Measurements from ENCODE around the gene GOLGA6L10. TPM values are rescaled to one million over a fixed set of nuclear protein-coding genes. Genes with fewer than 3 reads are reported as not detected.
"Not testable (repeated sequence)": the region's sequence is repeated elsewhere in the genome, so short reads cannot be mapped to it uniquely, and the experiment has no call there.

Gene GOLGA6L10
- polyA plus RNA-seq, 1 experiment: 0.44 TPM

DNA sequence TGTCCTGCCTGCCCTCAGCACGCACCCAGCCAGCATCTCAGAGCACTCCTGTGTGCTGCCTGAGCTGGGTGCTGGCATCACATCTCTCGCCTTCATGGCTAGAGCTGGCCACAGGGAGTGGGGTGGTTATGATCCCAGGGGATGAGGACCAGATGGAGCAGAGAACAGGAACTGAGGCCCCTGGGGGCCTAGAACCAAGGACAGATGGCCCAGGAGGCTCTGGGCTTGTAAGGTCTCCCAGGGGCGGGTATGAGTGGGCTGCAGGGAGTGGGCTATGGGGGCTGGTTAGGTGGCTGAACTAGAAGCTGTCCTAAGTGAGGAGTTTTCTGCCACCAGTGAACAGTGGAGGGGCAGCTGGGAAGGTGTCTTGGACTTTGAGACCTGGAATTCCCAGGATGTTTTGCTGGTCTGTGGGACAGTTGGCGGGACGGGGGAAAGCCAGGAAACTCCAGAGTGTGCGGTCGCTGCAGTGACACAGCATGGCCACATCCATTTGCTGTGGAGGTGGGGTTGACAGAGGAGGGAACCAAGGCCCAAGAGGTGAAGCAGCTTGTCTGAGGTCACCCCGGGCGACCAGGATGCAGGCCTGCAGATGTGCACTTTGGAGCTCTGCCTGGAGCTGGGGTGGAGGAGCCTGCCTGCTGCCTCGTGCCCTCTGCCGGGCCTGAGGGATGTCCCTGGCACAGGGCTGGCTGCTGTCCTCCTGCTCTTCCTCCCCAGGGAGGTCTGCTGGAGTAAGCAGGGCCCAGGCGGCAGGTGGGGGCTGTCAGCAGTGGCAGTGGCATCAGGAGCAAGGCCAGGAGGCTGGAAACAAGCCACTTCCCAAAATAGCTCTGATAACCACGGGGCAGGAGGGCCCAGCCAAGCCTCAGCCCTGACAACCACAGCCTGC lies 16.3 kb downstream of the GOLGA6L10 start:
- POLR2A ChIA-PET; DNase-seq (ENCODE audit: low read depth): not testable (repeated sequence)

DNA sequence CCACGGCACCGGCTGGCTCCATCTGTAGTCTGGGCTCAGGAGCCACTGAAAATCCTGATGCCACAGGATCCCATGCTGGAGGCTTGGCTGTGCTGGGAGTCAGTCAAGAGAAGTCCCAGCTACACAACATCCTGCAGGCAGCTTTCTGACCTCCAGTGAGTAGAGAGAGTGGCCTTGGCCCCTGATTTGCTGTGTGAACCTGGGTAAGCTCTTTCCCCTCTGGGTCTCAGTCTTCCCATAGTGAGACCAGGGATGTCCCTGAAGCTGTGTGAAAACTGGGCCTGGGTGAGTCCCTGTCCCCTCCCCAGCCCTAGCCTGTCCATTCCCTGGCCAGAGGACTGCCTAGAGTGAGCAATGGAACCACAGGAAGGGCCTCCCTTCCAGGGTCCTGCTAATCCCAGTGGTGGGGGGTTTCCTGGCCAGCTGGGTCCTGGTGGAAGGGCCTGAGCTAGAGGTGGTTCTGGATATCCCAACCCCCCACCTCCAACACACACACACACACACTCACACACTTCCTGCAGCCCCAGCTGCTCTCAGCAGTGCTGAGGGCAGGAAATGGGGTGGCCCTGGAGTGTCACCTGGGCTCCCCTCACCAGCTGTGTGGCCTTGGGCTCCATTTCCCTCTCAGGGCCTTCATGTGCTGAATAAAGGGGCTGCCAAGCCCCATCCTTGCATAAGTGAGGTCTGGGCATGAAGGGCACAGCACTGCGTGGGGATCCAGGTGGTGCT lies 17.5 kb downstream of the GOLGA6L10 start:
- H3K27me3 ChIP-seq (ENCODE audit: control insufficient read depth, insufficient read depth, low read length): not testable (repeated sequence)

More for the DNA sequence above, 16.3 kb downstream of the GOLGA6L10 start:
- H3K36me3 ChIP-seq (ENCODE audit: control insufficient read depth, insufficient read depth, low read length); H3K4me3 ChIP-seq (ENCODE audit: low read depth, low read length); CTCF ChIA-PET; H3K27me3 ChIP-seq (ENCODE audit: control insufficient read depth, insufficient read depth, low read length): not testable (repeated sequence)

DNA sequence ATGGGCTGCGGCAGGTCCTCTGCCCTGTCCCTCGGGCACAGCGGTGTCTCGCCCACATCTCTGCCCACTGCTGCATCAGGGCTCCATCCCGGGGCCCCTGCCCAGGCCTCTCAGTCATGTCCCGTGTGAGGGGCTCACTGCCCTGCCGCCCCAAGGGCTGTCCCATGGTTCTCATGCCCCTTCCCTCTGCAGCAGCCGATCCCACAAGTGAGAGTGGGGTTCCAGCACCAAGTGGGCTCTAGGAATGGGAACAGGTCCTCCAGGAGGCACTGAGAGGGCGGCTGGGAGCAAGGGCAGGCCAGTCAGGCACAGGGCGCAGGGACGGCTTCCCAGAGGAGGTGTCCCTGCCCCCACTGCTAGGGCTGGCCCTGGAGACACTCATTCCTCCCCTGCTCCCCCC lies 18.4 kb downstream of the GOLGA6L10 start:
- CTCF ChIA-PET; DNase-seq (ENCODE audit: low read depth); H3K36me3 ChIP-seq (ENCODE audit: control insufficient read depth, insufficient read depth, low read length); H3K27me3 ChIP-seq (ENCODE audit: control insufficient read depth, insufficient read depth, low read length); H3K4me3 ChIP-seq (ENCODE audit: low read depth, low read length); POLR2A ChIA-PET: not testable (repeated sequence)

More for the DNA sequence above, 17.5 kb downstream of the GOLGA6L10 start:
- H3K4me3 ChIP-seq (ENCODE audit: low read depth, low read length); POLR2A ChIA-PET; DNase-seq (ENCODE audit: low read depth); CTCF ChIA-PET; H3K36me3 ChIP-seq (ENCODE audit: control insufficient read depth, insufficient read depth, low read length): not testable (repeated sequence)

DNA sequence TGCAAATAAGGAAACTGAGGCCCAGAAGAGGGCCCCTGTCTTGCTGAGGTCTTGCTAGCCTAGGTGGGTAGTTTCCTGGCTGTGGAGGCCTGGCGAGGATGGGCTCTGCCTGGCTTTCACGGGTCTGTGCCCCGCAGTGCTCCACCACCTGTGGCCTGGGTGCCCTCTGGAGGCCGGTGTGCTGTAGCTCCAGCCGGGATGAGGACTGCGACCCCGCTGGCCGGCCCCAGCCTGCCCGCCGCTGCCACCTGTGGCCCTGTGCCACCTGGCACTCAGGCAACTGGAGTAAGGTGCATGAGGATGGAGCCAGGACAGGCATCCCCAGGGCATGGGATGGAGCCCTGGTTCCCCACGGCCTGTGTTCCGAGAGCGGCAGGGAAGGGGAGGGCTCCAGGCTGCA lies 20.2 kb downstream of the GOLGA6L10 start:
- CTCF ChIA-PET; H3K4me3 ChIP-seq (ENCODE audit: low read depth, low read length); H3K36me3 ChIP-seq (ENCODE audit: control insufficient read depth, insufficient read depth, low read length); POLR2A ChIA-PET; DNase-seq (ENCODE audit: low read depth); H3K27me3 ChIP-seq (ENCODE audit: control insufficient read depth, insufficient read depth, low read length): not testable (repeated sequence)

DNA sequence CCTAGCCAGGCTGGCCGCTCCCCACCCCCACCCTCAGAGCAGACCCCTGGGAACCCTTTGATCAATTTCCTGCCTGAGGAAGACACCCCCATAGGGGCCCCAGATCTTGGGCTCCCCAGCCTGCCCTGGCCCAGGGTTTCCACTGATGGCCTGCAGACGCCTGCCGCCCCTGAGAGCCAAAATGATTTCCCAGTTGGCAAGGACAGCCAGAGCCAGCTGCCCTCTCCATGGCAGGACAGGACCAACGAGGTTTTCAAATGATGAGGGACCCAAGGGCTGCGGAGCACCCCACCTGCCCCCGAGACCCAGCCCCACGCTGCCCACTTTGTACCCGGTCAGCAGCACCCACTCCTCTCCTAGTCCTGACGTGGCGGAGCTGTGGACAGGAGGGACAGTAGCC lies 21.9 kb downstream of the GOLGA6L10 start:
- CTCF ChIA-PET; H3K4me3 ChIP-seq (ENCODE audit: low read depth, low read length); DNase-seq (ENCODE audit: low read depth); H3K27me3 ChIP-seq (ENCODE audit: control insufficient read depth, insufficient read depth, low read length); POLR2A ChIA-PET; H3K36me3 ChIP-seq (ENCODE audit: control insufficient read depth, insufficient read depth, low read length): not testable (repeated sequence)

DNA sequence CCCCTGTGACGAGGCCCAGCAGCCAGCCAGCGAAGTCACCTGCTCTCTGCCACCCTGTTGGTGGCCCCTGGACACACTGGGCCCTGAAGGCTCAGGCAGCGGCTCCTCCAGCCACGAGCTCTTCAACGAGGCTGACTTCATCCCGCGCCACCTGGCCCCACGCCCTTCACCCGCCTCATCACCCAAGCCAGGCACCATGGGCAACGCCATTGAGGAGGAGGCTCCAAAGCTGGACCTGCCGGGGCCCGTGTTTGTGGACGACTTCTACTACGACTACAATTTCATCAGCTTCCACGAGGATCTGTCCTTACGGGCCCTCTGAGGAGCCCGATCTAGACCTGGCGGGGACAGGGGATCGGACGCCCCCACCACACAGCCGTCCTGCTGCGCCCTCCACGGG lies 22.4 kb downstream of the GOLGA6L10 start:
- CTCF ChIA-PET; H3K27me3 ChIP-seq (ENCODE audit: control insufficient read depth, insufficient read depth, low read length); H3K36me3 ChIP-seq (ENCODE audit: control insufficient read depth, insufficient read depth, low read length); POLR2A ChIA-PET; H3K4me3 ChIP-seq (ENCODE audit: low read depth, low read length); DNase-seq (ENCODE audit: low read depth): not testable (repeated sequence)

DNA sequence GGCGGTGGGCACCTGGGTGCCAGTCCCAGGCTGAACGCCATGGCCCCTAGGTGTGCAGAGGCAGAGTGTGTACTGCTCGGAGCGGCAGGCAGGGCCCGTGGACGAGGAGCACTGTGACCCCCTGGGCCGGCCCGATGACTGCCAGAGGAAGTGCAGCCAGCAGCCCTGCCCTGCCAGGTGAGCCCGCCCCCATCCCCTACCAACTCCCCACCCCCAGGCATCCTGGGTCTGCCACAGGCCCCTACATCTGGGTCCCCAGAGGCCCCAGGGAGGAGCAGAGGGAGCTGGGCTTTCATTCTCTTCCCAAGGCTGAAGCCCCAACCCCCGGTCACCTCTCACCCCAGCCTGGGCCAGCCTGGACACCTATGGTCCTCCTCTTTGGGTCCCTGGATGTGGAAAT lies 23.6 kb downstream of the GOLGA6L10 start:
- H3K27me3 ChIP-seq (ENCODE audit: control insufficient read depth, insufficient read depth, low read length); H3K4me3 ChIP-seq (ENCODE audit: low read depth, low read length); POLR2A ChIA-PET; H3K36me3 ChIP-seq (ENCODE audit: control insufficient read depth, insufficient read depth, low read length); CTCF ChIA-PET; DNase-seq (ENCODE audit: low read depth): not testable (repeated sequence)

DNA sequence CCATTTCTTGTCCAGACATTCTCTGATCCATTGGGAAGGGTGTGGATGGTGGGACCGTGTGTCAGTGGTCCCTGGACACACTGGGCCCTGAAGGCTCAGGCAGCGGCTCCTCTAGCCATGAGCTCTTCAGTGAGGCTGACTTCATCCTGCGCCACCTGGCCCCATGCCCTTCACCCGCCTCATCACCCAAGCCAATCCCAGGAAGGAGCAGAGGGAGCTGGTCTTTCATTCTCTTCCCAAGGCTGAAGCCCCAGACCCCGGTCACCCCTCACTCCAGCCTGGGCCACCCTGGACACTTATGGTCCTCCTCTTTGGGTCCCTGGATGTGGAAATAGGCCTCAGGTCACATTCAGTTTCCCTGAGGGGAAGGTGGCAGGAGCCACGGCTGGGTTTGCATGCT lies 24.4 kb downstream of the GOLGA6L10 start:
- H3K4me3 ChIP-seq (ENCODE audit: low read depth, low read length); CTCF ChIA-PET; POLR2A ChIA-PET; H3K27me3 ChIP-seq (ENCODE audit: control insufficient read depth, insufficient read depth, low read length); H3K36me3 ChIP-seq (ENCODE audit: control insufficient read depth, insufficient read depth, low read length); DNase-seq (ENCODE audit: low read depth): not testable (repeated sequence)

DNA sequence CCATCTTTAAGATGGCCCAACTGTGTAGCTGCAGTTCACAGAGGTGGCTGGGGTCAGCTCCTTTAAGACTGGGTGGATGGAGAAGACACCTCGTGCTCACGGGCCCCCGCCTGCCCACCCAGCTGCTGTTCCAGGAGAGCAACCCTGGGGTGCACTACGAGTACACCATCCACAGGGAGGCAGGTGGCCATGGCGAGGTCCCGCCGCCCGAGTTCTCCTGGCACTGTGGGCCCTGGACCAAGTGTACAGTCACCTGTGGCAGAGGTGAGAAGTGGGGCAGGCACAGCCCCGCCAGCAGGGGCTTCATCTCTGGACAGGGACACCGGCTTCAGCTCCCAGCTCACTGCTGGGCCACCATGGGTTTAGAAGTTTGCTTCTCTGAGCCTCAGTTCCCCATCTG lies 26.8 kb downstream of the GOLGA6L10 start:
- H3K36me3 ChIP-seq (ENCODE audit: control insufficient read depth, insufficient read depth, low read length); H3K27me3 ChIP-seq (ENCODE audit: control insufficient read depth, insufficient read depth, low read length); POLR2A ChIA-PET; CTCF ChIA-PET; DNase-seq (ENCODE audit: low read depth); H3K4me3 ChIP-seq (ENCODE audit: low read depth, low read length): not testable (repeated sequence)

DNA sequence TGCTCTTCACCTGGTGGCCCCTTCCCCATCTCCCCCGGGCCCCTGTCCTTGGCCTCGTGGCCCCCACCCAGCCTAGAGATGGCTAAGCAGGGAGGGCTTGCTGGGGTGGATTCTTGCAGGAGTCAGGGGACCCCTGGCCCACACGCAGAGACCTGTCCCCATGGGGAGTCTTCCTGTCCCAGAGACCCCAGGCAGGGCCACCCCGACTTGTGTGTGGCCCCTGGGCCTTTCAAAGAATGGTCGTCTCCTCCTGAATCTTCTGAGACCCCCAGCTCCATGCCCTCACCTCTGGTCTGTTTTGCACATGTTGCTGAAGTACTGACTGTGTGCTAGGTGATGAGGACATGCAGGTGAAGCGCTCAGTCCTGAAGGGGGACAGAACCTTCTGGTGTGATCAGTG lies 28.4 kb downstream of the GOLGA6L10 start:
- DNase-seq (ENCODE audit: low read depth); H3K27me3 ChIP-seq (ENCODE audit: control insufficient read depth, insufficient read depth, low read length); H3K36me3 ChIP-seq (ENCODE audit: control insufficient read depth, insufficient read depth, low read length); POLR2A ChIA-PET; CTCF ChIA-PET; H3K4me3 ChIP-seq (ENCODE audit: low read depth, low read length): not testable (repeated sequence)

DNA sequence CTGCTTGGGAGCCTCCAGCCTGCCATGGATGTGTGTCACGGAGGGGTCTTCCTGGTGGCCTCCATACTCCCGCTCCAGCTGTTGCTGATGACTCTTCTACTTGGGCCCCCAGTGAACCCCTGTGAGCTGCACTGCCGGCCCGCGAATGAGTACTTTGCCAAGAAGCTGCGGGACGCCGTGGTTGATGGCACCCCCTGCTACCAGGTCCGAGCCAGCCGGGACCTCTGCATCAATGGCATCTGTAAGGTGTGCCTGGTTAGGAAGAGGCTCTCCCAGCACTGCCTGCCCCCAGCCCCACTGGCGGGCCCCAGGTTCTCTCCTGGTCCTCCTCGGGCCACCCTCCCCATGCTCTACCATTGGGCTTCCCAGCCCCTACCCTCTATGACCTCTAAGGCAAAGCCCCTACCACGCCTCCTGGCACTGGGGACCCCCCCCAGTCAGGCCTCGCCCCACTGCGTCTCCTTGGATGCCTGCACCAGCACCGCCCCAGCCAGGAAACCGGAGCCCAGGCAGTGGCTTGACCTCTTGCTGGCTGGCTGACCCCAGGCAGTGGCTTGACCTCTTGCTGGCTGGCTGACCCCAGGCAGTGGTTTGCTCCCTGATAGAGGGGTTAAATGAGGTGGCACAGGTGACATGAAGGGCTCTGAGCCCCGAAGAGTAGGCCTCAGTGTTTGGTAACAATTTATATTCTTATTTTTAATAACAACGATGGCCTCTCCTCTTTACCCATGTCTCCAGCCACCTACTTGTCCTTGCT lies 29.6 kb downstream of the GOLGA6L10 start:
- H3K27me3 ChIP-seq (ENCODE audit: control insufficient read depth, insufficient read depth, low read length); CTCF ChIA-PET; POLR2A ChIA-PET; H3K4me3 ChIP-seq (ENCODE audit: low read depth, low read length); DNase-seq (ENCODE audit: low read depth); H3K36me3 ChIP-seq (ENCODE audit: control insufficient read depth, insufficient read depth, low read length): not testable (repeated sequence)

DNA sequence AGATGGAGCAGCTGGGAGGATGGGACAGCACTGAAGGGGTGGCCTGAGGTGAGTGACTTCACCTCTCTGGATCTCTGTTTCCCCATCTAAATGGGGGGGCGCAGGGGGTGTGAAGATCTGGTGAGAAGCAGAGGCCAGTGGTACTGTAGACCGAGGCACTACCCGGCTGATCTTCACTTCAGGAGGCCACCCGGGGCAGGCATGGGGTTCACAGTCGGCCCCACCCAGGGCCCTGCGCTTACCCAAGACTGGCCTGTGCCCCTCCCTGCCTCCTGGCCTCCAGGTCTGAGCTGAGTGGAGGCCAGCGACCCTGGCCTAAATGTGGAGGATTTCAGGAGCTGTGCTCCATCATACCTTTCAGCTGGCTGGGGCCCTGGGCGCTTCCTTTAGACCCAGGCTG lies 31.0 kb downstream of the GOLGA6L10 start:
- H3K36me3 ChIP-seq (ENCODE audit: control insufficient read depth, insufficient read depth, low read length); H3K4me3 ChIP-seq (ENCODE audit: low read depth, low read length); CTCF ChIA-PET; H3K27me3 ChIP-seq (ENCODE audit: control insufficient read depth, insufficient read depth, low read length); POLR2A ChIA-PET; DNase-seq (ENCODE audit: low read depth): not testable (repeated sequence)

DNA sequence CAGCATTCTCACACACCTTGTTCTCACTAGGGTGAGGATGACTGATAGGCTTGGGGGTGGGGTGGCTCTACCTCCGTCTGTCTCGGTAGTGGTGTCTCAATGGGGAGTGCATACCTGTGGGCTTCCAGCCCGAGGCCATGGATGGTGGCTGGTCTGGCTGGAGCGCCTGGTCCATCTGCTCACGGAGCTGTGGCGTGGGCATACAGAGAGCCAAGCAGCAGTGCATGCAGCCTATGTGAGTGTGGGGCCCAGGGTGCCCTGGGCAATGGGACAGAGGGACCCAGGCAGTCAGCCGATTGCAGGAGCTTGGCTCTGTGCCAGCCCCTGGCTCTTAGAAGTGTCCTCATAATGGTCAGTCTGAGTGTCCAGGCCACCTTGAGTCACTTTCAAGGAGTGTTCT lies 31.8 kb downstream of the GOLGA6L10 start:
- H3K4me3 ChIP-seq (ENCODE audit: low read depth, low read length); DNase-seq (ENCODE audit: low read depth); POLR2A ChIA-PET; H3K36me3 ChIP-seq (ENCODE audit: control insufficient read depth, insufficient read depth, low read length); CTCF ChIA-PET; H3K27me3 ChIP-seq (ENCODE audit: control insufficient read depth, insufficient read depth, low read length): not testable (repeated sequence)
